GM18951 (cell line): ENCODE data around the gene BBS2.

Experiments used
- POLR2A ChIP-seq: IDR thresholded peaks from 4 replicates; pipeline ENCODE4 v1.6.1; 2011; ENCODE audit warnings: mild to moderate bottlenecking; ENCODE audit not compliant: insufficient read length, insufficient read depth; ENCODE audit errors: extremely low read depth
- in situ Hi-C: fragments of 300-500 bp; cut with MboI; formaldehyde crosslinking; loops from one replicate; pipeline ENCODE4 v1.12.0; 2022; ENCODE audit warnings: low sequenced_read_pairs, mixed read lengths, inconsistent platforms; ENCODE audit not compliant: unreplicated experiment

The BBS2 gene

GRCh38 chr16:56519459-56520250 is at the start of gene BBS2:
Gene BBS2 (minus strand): TSS chr16:56520024. CDS start chr16:56519862, 162 bp downstream.
- peak; percentile 87 for TF ChIP-seq POLR2A
- in situ Hi-C loops: no loop called here

- no peak for TF ChIP-seq POLR2A
- in situ Hi-C loops: no loop called here
Measured at GRCh38 chr16:56564793-56565477, 45.1 kb upstream of the BBS2 start, which contains the start of gene MT4. Gene MT4 (plus strand): TSS chr16:56565073. CDS start chr16:56565129, 56 bp downstream.

- TF ChIP-seq POLR2A: no peak
- in situ Hi-C loops: no loop called here
Measured at GRCh38 chr16:56561126-56561525, 41.3 kb upstream of the BBS2 start.

- in situ Hi-C loops: no loop called here
- TF ChIP-seq POLR2A: no peak
Measured at GRCh38 chr16:56560447-56560846, 40.6 kb upstream of the BBS2 start.

GRCh38 chr16:56559109-56559508 is 39.3 kb upstream of the BBS2 start:
- TF ChIP-seq POLR2A: no peak
- in situ Hi-C loops: no loop called here

GRCh38 chr16:56558024-56558747 is 38.4 kb upstream of the BBS2 start:
- TF ChIP-seq POLR2A: no peak
- in situ Hi-C loops: no loop called here

GRCh38 chr16:56554441-56554840 is 34.6 kb upstream of the BBS2 start:
- in situ Hi-C loops: no loop called here
- no peak for TF ChIP-seq POLR2A

- TF ChIP-seq POLR2A: no peak
- in situ Hi-C loops: no loop called here
Measured at GRCh38 chr16:56551796-56552738, 32.2 kb upstream of the BBS2 start.

GRCh38 chr16:56549744-56550385 is 30.0 kb upstream of the BBS2 start:
- in situ Hi-C loops: no loop called here
- TF ChIP-seq POLR2A: no peak

- TF ChIP-seq POLR2A: no peak
- in situ Hi-C loops: no loop called here
Measured at GRCh38 chr16:56549161-56549560, 29.3 kb upstream of the BBS2 start.

GRCh38 chr16:56547949-56548567 is 28.2 kb upstream of the BBS2 start:
- no peak for TF ChIP-seq POLR2A
- in situ Hi-C loops: no loop called here
